A673 (cell line): ENCODE results near the gene RFC2.

Source experiments
- CTCF ChIP-seq: fragments of 300-800, 200-600 bp; sonication (generic); conservative IDR thresholded peaks from 2 replicates; pipeline ENCODE4 v1.5.1; 2017; ENCODE audit warnings: low read depth, mild to moderate bottlenecking, antibody characterized with exemption, low read length, moderate library complexity, mixed read lengths
- EZH2 ChIP-seq: fragments of 200-600 bp; sonication (generic); IDR thresholded peaks from 2 replicates; pipeline ENCODE4 v1.6.1; 2017; ENCODE audit warnings: borderline replicate concordance, low read depth, mild to moderate bottlenecking, mixed read lengths, antibody characterized with exemption, low read length; ENCODE audit not compliant: poor library complexity, severe bottlenecking

GRCh38 chr7:74228951-74229900 lies 25.0 kb downstream of the RFC2 start:
- no peak for TF ChIP-seq CTCF
- TF ChIP-seq EZH2: no peak
